ENCODE measurements around the gene MRPS5.
"Not testable (repeated sequence)": the region's sequence is repeated elsewhere in the genome, so short reads cannot be mapped to it uniquely, and the experiment has no call there.

MRPS5 gene

DNA sequence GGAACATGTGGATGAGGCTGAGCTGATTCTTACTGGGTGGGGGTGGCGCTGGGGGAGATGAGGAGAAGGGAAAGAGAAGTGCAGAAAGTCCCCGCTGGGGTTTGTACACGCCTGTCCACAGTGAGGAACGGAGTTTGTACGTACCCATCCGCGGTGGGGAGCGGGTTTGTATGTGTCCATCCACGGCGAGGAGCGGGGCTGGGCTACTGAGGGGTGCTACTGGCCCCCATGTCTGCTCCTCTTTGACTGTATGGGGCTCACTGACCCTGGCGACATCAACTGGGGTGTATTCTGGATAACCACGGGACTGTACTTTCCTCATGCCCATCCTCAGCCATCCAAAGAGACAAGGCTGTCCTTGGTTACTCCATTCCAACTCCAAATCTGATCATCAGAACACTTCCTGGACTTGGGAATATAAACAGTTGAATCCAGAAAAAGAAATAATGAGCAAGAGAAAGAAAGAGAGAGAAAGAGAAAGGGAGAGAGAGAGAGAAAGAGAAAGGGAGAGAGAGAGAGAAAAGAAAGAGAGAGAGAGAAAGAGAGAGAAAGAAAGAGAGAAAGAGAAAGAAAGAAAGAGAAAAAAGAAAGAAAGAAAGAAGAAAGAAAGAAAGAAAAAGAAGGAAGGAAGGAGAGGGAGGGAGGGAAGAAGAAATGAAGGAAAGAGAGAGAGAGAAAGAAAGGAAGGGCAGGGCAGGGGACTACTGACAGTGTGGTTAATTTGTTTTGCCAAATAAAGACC lies 75.1 kb downstream of the MRPS5 start:
- in situ Hi-C loops (cut with HindIII; ENCODE audit: low pct_unique_long_range_greater_than_20kb, low sequenced_read_pairs), result no loop called here
- no peak for DNase-seq (ENCODE audit: low read depth in 1 of 2, low spot score in 1 of 2)
- TF ChIP-seq JUND (IDR thresholded peaks at IDR 0.05; ENCODE audit: low read depth), result no peak

- no peak for DNase-seq (ENCODE audit: low read depth in 1 of 2, low spot score in 1 of 2)
- in situ Hi-C loops (cut with HindIII; ENCODE audit: low pct_unique_long_range_greater_than_20kb, low sequenced_read_pairs), result no loop called here
- no peak for TF ChIP-seq JUND (IDR thresholded peaks at IDR 0.05; ENCODE audit: low read depth)
Observed at GRCh38 chr2:95044601-95045000, 77.0 kb downstream of the MRPS5 start.

DNA sequence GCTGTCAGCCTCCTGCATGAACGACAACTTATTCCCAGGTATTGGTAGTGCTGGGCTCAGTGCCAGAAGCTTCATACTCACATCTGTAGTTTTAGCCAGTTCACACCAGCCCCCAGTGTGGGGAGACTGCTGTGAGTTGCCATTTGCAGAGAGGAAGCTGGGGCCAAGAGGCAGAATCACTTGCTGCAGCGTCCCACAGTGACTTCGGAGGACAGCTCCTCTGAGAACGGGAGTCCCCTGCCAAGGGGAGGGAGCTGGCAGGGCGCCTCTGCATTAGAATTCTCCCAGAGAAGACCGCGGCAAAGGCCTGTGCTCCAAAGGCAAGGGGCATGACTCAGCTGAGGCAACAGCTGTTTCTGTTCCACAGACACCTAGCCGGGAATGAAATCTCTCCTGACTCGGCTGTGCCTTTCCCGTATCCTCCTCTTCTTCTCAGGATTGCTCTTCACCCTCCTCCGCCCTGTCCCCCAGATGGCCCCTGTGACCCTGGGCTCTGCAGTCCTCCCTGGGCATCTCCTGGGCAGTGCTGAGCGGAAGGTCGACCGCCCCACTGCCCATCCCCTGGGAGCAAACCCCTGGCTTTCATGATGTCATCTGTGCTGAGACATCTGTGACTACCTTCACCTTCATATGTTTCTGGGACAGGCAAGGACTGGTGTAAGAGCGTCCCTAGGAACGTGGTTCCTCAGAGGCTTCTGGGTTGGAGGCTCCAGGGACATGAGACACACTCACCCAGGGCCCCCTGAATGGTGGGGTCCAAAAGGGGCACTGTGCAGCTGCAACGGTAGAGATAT lies 78.1 kb downstream of the MRPS5 start:
- peak in 1 of 2 experiments; percentile 53 for DNase-seq (ENCODE audit: low read depth in 1 of 2, low spot score in 1 of 2)
- in situ Hi-C loops (cut with HindIII; ENCODE audit: low pct_unique_long_range_greater_than_20kb, low sequenced_read_pairs), result no loop called here
- no peak for TF ChIP-seq JUND (IDR thresholded peaks at IDR 0.05; ENCODE audit: low read depth)

GRCh38 chr2:95042472-95043271 lies 78.9 kb downstream of the MRPS5 start:
- in situ Hi-C loops (cut with HindIII; ENCODE audit: low pct_unique_long_range_greater_than_20kb, low sequenced_read_pairs), result no loop called here
- no peak for TF ChIP-seq JUND (IDR thresholded peaks at IDR 0.05; ENCODE audit: low read depth)
- peak in 1 of 2 experiments; percentile 34 for DNase-seq (ENCODE audit: low read depth in 1 of 2, low spot score in 1 of 2)

DNA sequence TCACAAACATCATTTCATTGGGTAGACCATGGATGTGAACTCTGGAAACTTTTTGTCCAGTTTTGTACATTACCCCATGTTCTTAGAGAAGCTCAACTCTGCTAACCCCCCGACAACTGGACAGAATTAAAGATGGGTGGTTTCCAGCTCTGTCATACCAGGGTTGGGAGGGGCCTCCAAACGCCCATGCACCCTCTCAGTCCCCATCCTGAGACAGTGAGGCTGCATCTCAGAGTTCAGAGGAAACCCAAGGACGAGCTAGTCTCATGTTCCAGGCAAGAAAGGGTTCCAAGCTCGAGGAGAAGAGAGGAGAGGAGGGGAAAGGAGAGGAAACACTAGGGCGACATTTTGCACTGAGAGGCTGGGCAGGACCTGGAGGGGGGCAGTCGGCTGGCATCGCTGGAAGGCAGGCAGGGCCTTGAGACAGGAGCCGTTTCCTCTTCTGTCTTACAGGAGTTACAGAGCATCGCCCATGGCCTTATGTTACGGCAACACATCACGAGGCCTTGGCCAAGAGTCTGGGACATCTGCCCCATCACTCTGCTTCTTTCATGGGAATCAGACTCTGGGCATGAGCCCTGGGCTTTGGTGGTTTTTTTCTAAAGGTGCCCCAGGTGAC lies 79.7 kb downstream of the MRPS5 start:
- in situ Hi-C loops (cut with HindIII; ENCODE audit: low pct_unique_long_range_greater_than_20kb, low sequenced_read_pairs), result no loop called here

DNA sequence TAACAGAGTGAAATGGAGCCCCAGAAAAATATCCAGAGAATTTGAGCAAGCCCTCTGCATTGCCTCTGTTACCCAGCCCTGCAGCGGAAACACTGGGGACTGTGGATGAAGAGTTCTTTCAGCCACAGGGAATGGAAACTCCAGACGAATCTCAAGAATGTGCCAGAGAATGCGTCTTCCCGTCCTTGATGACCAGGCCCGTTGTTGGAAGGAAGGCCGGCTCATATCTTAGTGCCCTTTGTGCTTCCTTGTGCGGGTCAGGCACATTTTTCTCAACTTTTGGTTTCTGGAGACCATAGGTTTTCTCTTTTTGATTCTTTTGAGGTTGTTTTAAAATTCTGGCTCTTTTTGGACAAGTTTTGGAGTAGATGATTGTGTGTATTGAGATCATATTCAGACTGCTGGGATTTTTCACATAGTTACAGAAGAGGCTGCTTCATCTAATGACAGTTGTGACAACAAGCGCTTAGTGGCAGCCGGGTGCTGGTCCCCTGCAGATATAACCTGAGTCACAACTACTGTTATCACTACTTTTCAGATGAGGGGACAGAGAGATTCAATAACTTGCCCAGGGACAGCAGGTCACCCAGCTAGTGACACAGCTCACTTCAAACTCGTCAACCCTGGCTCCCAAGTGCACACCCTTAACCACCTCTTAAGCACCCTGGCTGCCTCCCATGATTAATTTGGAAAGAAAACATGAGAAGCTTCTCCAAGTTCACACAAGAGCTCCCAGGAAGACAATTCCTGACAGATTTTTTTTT lies 80.4 kb downstream of the MRPS5 start:
- no peak for TF ChIP-seq JUND (IDR thresholded peaks at IDR 0.05; ENCODE audit: low read depth)
- no peak for DNase-seq (ENCODE audit: low read depth in 1 of 2, low spot score in 1 of 2)
- in situ Hi-C loops (cut with HindIII; ENCODE audit: low pct_unique_long_range_greater_than_20kb, low sequenced_read_pairs), result no loop called here

More for the DNA sequence above, 79.7 kb downstream of the MRPS5 start:
- no peak for DNase-seq (ENCODE audit: low read depth in 1 of 2, low spot score in 1 of 2)
- TF ChIP-seq JUND (IDR thresholded peaks at IDR 0.05; ENCODE audit: low read depth), result no peak

DNA sequence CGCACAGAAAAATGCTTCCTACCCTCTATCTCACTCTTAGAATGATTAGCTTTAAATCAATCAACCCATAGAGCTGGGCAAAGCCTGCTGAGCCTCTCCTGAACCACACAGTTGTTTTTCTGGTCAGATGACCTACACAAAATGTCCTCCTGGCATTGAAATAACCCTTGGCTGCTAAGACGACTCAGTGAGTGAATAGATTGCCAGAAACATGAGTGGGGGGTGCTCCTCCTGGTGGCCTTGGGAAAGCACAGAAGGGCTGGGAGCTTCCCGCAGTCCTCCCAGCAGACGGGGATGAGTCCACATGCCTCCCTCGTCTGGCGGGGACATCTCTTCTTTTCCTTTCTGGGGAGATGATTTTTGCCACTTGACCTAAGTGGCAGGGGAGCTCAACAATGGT lies 81.2 kb downstream of the MRPS5 start:
- no peak for DNase-seq (ENCODE audit: low read depth in 1 of 2, low spot score in 1 of 2)
- no peak for TF ChIP-seq JUND (IDR thresholded peaks at IDR 0.05; ENCODE audit: low read depth)

DNA sequence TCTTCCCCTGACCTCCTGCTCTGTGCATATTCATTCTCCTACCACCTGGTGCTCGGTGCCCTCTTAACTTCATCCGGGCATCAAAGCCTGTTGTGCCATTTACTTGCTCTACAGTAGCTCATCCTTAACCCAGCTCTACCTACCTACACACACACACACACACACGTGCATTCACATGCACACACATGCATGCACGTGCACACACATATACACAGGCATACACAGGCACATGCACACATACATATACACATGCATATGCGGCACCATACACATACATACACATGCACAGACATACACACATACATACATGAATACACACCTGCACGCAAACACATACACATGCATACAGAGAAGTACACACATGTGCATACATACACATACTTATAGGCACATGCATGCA lies 81.6 kb downstream of the MRPS5 start:
- DNase-seq (ENCODE audit: low read depth in 1 of 2, low spot score in 1 of 2), result no peak
- TF ChIP-seq JUND (IDR thresholded peaks at IDR 0.05; ENCODE audit: low read depth), result no peak
- in situ Hi-C loops (cut with HindIII; ENCODE audit: low pct_unique_long_range_greater_than_20kb, low sequenced_read_pairs), result no loop called here

More for the DNA sequence above, 81.2 kb downstream of the MRPS5 start:
- in situ Hi-C loops (cut with HindIII; ENCODE audit: low pct_unique_long_range_greater_than_20kb, low sequenced_read_pairs), result no loop called here

DNA sequence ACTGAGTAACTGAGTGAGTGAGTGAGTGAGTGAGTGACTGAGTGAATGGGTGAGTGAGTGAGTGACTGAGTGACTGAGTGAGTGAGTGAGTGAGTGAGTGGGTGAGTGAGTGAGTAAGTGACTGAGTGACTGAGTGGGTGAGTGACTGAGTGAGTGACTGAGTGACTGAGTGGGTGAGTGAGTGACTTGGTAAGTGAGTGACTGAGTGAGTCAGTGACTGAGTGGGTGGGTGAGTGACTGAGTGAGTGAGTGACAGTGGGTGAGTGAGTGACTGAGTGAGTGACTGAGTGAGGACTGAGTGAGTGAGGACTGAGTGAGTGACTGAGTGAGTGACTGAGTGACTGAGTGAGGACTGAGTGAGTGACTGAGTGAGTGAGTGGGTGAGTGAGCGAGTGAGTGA lies 82.2 kb downstream of the MRPS5 start:
- DNase-seq (ENCODE audit: low read depth in 1 of 2, low spot score in 1 of 2), result no peak
- no peak for TF ChIP-seq JUND (IDR thresholded peaks at IDR 0.05; ENCODE audit: low read depth)
- in situ Hi-C loops (cut with HindIII; ENCODE audit: low pct_unique_long_range_greater_than_20kb, low sequenced_read_pairs), result no loop called here

GRCh38 chr2:95038635-95039298 lies 82.8 kb downstream of the MRPS5 start:
- no peak for TF ChIP-seq JUND (IDR thresholded peaks at IDR 0.05; ENCODE audit: low read depth)
- DNase-seq (ENCODE audit: low read depth in 1 of 2, low spot score in 1 of 2), result no peak
- in situ Hi-C loops (cut with HindIII; ENCODE audit: low pct_unique_long_range_greater_than_20kb, low sequenced_read_pairs), result no loop called here

- in situ Hi-C loops (cut with HindIII; ENCODE audit: low pct_unique_long_range_greater_than_20kb, low sequenced_read_pairs); DNase-seq (ENCODE audit: low read depth in 1 of 2, low spot score in 1 of 2): not testable (repeated sequence)
Observed at GRCh38 chr2:95037841-95038585, 83.6 kb downstream of the MRPS5 start.
